ENCODE data around the gene TNRC6B.

- no peak for TF ChIP-seq CTCF (IDR thresholded peaks at IDR 0.05; ENCODE audit: low read depth, low read length)
- no peak for TF ChIP-seq MAX (IDR thresholded peaks at IDR 0.05; ENCODE audit: low read depth, low read length)
- no peak for TF ChIP-seq POLR2A (IDR thresholded peaks at IDR 0.05; ENCODE audit: extremely low read depth, insufficient read length)
- TF ChIP-seq MYC (IDR thresholded peaks at IDR 0.05; ENCODE audit: low read depth, low read length): no peak
Measured at GRCh38 chr22:40300316-40300715, 122.6 kb downstream of the TNRC6B start.
